HG03521 (cell line): ENCODE measurements around the gene NT5DC4.
A peak's percentile ranks its signal among the peaks of the same experiment; 100 is the strongest.

Experiments used
- ATAC-seq: cut with Tn5 transposase; IDR thresholded peaks from one replicate; pipeline ENCODE4 v1.9.1; 2021; ENCODE audit warnings: mild to moderate bottlenecking, moderate library complexity; ENCODE audit not compliant: unreplicated experiment

Gene NT5DC4

GRCh38 chr2:112720785-112721184 lies at the start of gene NT5DC4:
Gene NT5DC4 (plus strand): TSS chr2:112721020. CDS start chr2:112721080, 60 bp downstream.
- no peak for ATAC-seq

- no peak for ATAC-seq
These were observed 49.0 kb upstream of the NT5DC4 start for GRCh38 chr2:112671801-112672200.

- ATAC-seq: no peak
These were observed 47.8 kb upstream of the NT5DC4 start for GRCh38 chr2:112673008-112673407.

- no peak for ATAC-seq
These were observed 46.6 kb upstream of the NT5DC4 start for GRCh38 chr2:112674229-112674628.

- ATAC-seq: no peak
These were observed 41.3 kb upstream of the NT5DC4 start for GRCh38 chr2:112679484-112679883.

- ATAC-seq: no peak
These were observed 40.1 kb upstream of the NT5DC4 start for GRCh38 chr2:112680666-112681101.

GRCh38 chr2:112682101-112682500 lies 38.7 kb upstream of the NT5DC4 start:
- no peak for ATAC-seq

GRCh38 chr2:112683550-112684414 lies 37.0 kb upstream of the NT5DC4 start:
- no peak for ATAC-seq

GRCh38 chr2:112684415-112684775 lies 36.4 kb upstream of the NT5DC4 start:
- ATAC-seq: no peak

- no peak for ATAC-seq
These were observed 35.4 kb upstream of the NT5DC4 start for GRCh38 chr2:112685271-112685884.

- no peak for ATAC-seq
These were observed 34.2 kb upstream of the NT5DC4 start for GRCh38 chr2:112686348-112687217.

GRCh38 chr2:112687522-112687921 lies 33.3 kb upstream of the NT5DC4 start:
- no peak for ATAC-seq

GRCh38 chr2:112688086-112688880 lies 32.5 kb upstream of the NT5DC4 start:
- no peak for ATAC-seq

- ATAC-seq: peak; percentile 54
These were observed 29.9 kb upstream of the NT5DC4 start for GRCh38 chr2:112690853-112691401.

- ATAC-seq: no peak
These were observed 28.9 kb upstream of the NT5DC4 start for GRCh38 chr2:112691881-112692281.

- ATAC-seq: peak; percentile 79
These were observed 28.3 kb upstream of the NT5DC4 start for GRCh38 chr2:112692495-112692911.

- ATAC-seq: no peak
These were observed 27.9 kb upstream of the NT5DC4 start for GRCh38 chr2:112692918-112693317.

GRCh38 chr2:112693596-112693995 lies 27.2 kb upstream of the NT5DC4 start:
- ATAC-seq: no peak

- ATAC-seq: no peak
These were observed 26.6 kb upstream of the NT5DC4 start for GRCh38 chr2:112694182-112694581.

- ATAC-seq: no peak
These were observed 21.8 kb upstream of the NT5DC4 start for GRCh38 chr2:112698834-112699515.
